ENCODE data around the gene MOK.

The MOK gene

DNA sequence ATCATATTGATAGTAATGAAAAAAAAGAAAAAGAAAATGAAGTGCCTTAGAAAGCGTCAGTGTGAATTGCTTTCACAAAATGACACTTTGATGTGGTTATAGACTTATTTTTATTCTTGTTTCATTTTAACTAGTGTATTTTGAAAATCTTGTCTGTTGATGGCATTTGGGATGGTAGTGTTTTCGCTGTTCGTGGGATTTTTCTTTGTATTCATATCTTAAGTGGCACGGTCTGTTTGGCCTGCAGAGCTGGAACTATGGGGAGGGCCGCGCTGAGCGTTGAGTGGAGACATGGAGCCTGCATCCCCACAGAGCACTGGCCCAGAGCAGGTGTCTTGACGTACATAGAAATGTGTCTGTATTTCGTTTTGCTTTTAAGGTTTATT is 103.6 kb downstream of the MOK start:
- no peak for DNase-seq

DNA sequence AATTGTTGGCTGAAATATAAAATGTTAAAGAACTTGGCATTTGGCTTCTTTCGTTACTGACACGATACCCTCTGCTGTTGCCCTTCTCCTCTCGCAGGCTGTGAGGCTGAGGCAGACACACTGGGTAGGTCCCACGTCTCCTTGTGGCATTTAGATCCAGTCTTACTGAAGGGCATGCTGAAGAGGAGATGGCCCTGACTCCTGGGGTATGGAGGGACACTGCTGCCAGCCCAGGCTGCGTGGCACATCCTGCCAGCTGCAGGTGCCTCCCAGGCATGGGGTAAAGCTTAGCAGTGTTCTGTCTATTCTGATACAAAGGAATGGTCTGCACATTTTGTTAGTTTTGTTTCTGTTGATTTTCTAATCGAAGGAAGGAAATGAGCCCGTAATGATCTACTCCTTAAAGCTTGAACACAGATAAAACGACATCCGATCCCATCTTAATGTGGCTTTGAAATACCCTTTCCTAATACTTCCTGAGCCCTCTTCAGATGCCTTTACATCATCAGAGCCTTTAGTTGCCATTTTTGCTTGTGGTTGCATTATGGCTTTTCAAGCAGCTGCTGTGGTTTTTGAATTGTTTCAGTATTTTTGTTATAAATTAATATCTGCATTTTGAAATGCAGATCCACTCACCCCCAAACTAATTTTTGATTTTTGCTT is 104.1 kb downstream of the MOK start:
- no peak for DNase-seq

DNA sequence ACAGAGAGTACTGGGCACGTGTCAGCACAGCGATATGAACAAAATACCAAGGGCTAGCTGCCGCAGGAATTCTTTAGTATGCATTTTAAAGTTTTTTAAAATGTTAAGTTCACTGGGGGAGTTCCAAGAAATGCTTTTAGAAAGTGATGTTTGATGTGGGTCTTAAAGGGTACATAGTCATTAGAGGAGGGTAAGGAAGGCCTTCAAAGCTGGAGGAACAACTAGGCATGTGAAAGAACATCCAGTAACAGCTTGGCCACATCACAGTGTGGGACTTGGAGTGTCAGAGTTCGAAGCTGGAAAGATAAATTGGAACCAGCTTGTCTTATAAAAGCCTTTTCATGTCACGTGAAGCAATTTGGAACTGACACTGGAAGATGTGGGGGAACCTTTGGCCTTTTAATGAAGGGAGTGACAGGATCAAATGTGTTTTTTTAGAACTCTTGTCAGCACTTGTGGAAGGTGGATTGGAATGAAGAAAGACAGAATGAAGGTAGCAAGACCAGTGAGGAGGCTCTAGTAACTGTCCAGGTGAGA is 107.6 kb downstream of the MOK start:
- DNase-seq = no peak

DNA sequence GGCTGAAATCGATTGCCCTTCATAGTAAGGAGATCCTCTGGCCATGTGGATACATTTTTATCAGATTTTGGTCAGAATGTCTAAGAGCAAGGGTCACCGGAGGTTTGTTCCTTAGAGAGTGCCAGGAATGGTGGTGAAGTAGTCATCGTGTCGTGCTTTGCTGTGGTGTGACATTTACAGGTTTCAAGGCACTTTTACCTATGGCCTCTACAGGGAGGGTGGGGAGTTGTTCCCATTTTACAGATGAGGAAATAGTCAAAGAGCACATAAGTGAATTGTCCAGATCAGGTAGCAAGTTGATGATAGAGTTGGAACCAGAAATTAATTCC is 108.1 kb downstream of the MOK start:
- DNase-seq = no peak

DNA sequence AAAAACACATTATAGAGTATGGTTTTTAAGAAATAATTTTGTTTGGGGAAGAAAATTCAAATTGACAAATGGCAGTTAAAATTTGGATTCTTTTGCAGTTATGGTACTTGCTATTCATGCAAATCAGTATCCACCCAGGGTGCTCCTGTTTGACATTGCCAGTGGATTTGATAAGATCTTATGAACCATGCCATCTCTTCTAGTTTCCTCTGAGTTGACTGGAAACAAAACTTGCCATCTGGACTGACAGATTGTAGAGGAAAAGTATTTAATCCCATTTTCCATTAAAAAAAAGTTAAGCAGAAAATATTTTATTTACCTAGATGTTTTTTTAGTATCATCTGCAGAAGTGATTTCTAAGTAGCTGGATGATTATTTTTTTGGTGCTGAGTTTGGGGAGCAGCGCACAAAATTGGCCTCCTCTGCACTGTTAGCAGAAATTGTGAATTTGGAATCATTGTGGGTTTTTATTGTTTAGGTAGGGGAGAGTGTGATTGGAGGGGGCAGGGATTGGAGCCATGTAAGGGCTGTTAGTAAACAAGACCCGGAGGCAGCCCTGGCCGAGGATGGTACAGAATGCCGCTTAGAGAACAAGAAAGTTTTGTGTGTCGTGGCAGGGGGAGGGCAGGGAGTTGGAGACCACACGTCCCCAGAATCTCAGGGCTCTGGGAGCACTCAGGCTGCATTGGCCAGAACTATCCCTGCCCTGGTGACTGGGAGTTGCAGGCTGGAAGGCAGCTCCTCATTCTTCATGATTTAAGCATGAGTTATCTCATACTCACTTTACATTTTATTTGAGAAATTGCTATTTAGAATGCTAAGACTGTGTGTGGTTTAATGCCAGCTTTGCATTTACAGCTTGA is 108.7 kb downstream of the MOK start:
- DNase-seq = no peak

DNA sequence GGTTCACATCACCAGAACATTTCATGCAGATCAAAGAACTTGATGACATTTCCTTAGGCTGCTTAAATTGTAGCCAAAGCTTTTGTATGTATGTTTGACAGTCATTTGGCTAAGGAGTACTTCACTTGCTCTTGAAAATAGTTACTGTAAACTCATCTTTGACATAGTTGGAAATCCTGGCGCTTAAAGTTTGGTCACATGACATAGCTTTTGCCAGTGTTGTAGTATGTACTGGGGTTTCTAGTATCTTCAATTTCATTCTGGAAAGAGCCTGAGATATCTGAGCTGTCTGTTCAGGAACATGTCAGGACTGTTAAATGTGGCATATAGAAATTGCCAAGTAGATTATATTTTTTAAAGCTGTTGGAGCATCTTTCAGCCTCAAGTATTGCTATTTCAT is 109.5 kb downstream of the MOK start:
- no peak for DNase-seq

DNA sequence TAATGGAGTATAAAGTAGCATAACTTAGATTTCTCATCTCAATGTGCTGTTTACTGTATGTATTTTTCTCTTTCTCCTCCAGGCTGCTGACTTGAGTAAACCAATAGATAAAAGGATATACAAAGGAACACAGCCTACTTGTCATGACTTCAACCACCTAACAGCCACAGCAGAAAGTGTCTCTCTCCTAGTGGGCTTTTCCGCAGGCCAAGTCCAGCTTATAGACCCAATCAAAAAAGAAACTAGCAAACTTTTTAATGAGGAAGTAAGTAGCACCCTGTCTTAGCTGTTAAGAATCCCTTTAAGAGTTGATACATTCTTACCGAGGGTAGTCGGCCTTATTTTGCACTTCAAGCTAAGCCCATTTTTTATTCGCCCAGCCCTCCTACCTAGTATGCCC is 110.1 kb downstream of the MOK start:
- no peak for DNase-seq

DNA sequence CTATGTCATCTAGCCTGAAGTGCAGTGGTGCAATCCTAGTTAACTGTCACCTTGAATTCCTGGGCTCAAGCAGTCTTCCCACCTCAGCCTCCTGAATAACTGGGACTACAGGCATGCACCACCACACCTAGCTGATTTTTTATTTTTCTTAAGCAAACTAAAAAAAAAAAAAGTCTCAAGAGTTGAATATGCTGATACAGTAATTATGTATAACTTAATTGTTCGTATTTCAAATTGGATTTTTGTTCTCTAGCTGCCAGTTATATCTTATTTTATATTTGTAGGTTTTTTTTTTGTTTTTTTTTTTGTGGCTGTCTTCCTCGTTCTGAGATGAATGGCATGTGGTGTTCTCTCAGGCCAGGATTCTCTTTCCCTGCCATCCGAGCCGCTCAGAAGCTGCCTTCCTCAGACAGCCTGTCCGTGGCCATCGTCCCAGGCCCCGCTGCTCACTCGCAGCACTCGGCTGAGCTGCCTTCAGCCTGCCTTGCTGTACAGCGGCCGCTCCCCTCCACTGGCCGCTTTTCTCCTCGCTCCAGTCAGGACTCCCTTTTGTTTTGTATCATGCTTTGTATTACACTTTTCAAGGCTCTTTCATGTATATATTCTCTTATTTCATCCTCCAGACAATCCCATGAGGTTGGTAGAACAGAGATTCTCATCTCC is 112.0 kb downstream of the MOK start:
- DNase-seq = no peak

DNA sequence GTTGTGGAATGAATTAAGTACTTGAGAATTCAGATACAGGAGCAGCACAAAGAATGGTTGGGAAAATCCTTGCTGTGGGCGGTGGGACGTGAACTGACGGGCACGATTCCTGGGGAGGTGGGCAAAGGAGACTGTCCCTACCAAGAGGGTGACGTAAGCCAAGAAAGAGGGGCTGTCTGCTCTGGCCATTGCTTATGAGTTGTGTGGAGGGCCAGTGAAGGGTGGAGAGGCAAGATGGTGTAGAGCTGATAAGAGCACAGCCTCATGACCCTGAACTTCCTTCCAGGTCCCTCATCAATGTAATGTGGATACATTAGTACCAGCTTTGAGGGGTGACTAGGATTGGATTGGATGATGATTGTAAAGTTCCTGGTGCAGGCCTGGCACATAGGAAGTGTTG is 115.1 kb downstream of the MOK start:
- no peak for DNase-seq

DNA sequence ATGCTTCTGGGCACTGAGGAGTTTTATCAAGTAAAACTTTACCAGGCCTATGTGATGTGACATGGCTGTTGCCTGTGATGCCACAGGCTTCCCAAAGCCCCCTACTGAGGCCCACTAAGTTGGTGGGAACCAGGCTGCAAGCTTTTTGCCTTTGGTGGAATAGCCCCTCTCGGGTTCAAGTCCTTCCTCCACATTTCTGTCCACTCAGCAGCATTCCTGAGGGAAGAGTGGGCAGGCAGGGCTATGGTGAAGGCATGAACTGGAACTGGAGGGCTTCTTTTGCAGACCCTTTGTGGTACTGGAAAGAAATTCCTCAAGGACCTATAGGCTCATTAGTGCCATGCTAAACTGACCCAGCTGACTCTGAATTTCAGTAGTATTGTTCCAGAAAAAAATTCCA is 116.8 kb downstream of the MOK start:
- DNase-seq = no peak

DNA sequence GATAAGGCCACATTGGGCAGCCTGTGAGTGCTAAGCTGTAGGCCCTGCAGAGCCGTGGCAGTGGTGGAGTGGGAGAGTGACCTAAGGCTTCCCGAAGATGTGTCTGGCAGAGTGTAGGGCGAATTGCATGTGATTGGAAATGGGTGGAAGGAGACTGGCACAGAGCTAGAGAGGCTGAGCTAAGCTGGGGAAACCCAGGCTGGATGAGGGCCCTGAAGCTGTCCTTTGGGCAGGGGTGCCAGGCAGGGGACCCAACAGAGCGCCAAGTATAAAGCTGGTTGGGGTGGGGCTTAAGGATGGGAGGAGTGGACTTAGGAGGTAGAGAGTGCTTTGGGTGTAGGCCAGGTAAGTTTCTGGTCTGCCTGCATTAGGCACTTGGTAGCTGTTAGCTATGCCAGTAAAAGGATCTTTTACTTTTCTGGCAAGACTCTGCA is 117.4 kb downstream of the MOK start:
- no peak for DNase-seq

DNA sequence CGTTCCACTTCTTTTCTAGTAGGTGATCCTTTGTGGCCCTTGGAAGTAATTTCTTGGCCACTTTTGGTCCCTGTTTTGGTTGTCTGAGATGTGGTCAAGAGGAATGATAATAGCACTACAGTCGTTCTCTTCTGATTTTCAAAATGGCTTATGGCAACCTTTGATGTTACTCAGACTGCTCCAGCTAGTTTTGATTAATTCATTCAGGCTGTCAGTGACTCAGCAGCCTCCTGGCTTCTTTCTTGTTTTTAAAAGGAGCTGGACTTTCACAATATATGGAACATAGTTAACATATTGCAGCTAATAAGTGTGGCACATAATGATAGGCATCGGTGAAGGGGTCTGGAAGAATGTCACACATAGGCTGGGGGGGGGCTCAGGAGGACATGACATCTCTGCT is 117.9 kb downstream of the MOK start:
- no peak for DNase-seq

DNA sequence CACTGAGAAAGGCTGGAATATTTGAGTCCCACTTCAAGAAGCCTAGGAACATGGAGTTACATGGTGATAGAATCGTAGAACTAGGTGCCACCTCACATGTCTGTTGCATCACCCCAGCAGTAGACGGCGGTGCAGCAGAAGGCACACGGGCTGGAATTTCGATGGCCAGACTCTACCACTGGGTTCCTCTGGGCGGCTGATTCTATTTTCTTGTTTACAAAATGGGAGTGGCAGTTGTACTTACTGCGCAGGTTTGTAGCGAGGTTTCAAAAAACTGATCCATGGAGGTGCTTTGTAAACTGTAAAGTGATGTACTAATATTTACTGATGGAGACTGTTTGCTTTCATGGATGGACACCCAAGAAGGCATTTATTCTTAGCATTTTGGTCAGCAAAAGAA is 119.6 kb downstream of the MOK start:
- no peak for DNase-seq

DNA sequence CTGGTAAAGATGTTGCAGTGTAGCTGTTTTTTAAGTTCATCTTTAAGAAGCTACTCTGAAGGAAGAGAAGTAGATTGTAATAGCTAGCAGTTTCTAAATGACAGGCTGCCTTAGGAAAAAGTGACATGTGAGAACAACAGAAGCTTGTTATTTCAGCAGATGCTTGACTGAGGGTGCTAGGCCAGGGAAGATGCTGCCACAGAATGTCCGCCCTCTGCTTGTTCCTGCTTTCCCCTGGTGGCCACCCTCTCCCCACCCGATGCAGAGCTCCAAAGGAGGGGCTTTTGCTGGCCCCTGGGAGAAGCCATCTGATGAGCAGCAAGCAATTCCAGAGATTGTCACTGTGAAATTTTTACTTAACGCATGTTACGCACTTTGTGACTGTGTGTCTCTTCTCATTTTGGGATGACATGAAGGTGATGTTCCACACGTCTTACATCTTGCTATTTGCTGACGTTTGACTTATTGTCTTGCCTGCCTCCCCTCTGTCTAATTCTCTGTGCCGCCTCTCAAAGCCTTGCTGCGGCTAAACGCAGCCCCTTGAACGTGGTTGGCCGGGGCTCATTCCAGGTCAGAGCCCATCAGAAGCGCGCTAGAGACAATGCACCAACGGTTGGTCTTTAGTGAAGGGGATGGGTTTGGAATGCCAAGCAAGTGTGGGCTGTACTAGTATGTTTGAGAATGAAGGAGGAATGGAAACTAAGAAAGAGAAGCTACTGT is 120.5 kb downstream of the MOK start:
- DNase-seq = no peak

DNA sequence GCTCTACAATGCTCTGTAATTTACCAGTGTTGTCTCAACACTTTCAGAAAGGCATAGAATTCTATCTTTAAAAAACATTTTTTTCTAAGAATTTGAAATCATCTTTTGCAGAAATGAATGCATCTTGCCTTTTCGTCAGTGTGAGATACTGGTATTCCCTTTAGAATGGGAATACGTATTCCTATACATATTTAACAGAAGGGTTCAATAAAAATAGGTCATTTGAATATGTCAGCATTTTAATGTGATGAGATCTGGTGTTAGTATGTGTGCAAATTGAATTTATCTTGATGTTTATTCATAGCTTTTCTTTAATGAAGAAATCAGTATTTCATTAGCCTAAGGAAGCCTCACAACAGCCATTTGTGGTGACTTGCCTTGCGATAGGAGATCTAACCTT is 121.1 kb downstream of the MOK start:
- DNase-seq = no peak

DNA sequence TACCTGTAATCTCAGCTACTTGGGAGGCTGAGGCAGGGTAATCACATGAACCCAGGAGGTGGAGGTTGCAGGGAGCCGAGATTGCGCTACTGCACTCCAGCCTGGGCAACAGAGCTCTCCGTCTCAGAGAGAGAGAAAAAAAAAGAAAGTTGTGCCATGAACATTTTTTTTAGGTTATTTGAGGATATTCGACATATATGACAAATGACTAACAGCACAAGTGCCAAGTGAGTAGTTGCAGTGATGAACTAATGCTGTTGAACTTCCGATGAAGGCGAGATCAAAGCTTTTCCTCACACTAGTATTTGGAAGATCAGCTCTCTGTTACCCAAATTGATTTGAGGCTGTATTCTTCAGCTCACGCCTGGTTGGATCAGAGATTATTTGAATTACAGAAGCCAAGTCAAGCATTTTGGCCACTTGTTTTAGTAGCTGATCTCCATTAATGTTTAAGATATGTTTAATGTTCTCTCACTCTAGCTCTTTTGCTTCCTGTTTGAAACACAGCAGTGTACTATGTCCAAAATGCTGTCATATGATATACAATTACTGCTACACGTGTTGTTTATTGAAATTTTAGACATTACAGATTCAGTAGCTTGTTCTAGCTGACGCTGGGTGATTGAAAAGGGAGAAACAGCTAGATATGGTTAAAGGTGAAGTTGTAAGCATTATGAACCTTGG is 121.9 kb downstream of the MOK start:
- no peak for DNase-seq

DNA sequence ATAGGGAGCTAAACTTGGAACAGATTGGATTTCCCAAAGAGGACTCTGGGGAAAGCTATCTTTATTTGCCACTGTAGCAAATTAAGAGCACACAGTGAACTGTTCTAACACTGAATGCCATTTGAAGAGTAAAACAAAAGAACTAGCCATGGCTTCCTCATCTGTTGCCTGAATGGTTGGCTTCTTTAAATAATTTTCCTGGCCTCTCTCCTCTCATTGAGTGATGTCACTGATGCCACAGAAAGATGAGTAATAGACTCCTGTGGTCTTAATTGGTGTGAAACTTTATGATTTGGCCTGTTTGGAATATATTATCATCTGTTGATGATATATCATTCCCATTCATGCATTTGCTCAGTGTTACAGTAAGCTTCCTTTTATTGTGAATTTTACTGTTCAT is 122.8 kb downstream of the MOK start:
- DNase-seq = no peak

DNA sequence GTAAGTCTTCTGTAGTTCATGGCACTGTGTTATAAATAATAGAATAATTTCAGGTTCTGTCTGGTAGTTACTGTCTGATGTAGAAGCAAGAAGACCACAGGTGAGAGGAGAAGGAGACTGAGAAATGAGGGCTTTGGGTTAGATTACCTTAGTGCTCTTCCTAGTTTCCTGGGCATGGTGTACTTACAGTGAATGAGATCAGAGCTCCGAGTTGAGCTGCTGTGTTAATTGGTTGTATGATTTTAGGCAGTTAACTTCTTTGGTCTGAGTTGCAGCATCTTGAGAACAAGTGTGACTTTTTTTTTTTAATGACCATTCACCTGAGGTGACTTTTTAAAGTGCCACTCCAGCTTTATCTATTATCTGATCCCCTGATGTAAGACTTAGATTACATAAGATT is 123.8 kb downstream of the MOK start:
- DNase-seq = no peak

DNA sequence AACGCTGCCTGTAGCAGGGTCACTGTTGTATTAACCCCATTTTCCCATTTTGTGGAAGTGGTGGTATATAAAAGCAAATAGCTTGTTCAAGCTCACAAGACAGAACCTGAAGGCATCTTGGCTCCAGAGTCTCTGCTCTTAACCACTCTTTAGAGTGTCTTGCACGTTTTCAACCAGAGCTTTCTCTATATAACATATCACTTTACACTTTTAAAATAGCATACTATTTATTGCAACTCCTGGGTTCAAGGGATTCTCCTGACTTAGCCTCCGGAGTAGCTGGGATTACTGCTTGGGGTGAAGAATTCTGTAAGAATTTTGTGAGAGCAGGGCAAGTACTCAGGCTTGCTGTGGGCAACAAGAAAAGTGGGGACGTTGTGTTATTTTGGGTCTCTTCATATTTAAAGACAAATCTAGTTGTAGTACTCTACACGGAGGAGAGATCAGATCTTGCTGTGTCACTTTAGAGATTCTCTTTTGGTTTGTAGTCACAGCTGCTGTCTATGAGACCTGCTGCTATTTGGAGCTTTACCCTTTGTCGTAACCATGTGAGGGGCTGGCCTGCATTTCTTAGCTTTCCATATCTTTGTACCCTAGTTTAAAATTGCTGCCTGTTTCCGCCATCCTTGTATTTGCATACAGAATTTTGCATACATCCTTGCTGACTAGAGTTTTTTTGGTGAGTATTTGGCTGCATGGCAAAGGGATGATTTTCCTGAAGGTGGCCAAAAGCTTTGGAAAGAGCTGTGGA is 124.5 kb downstream of the MOK start:
- no peak for DNase-seq
